HG03066 (cell line): ENCODE measurements around the gene ARHGAP22.

Source experiments
- ATAC-seq: cut with Tn5 transposase; IDR thresholded peaks from one replicate; pipeline ENCODE4 v1.9.1; 2021; ENCODE audit warnings: low read depth; ENCODE audit not compliant: unreplicated experiment

ARHGAP22 gene

DNA sequence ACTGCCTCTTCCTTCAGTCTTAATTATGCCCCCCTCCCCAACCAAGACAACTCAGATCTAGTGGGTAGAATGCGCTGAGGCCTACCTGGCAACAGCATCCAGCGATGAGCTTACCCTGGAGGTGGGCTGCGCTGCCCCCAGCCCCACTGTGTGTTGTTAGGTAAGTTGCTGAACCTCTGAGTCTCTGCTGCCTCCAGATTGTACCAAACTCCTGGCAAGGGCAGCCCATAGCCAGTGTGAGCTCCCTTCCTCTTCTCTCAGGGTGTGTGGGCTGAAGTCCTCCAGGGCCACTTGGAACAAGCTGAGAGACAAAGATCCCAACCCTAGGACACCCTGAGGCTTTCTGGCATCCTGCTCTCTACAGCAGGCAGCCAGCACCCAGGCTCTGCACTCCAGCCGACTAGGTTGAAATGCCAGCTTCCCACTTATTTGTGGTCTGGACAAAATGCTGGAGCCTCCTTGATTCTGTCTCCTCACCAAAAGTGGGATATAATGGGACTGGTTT, 135.3 kb downstream of the ARHGAP22 start:
- ATAC-seq, result no peak

GRCh38 chr10:48468866-48469511, 135.9 kb downstream of the ARHGAP22 start:
- no peak for ATAC-seq

GRCh38 chr10:48468130-48468790, 136.6 kb downstream of the ARHGAP22 start:
- ATAC-seq, result no peak

DNA sequence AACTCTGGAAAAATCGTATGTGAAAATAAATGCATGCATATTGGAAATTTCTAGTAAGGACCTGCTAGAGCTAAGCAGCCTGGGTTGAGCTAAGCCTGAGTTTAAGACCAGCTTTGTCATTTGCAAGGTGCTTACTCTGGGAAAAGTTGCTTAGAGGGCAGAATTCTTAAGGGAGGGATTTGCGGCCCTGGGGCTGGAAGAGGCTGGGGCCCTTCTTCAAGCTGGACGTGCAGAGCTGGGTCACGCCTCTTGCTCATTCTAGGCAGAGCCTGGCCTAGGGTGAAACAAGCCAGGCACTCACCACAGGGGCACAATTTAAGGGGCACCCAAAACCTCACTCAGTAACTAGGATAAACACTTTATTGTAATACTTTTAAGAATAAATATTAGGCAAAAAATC, 137.2 kb downstream of the ARHGAP22 start:
- ATAC-seq, result no peak

GRCh38 chr10:48466611-48467240, 138.1 kb downstream of the ARHGAP22 start:
- ATAC-seq, result no peak

GRCh38 chr10:48465860-48466521, 138.9 kb downstream of the ARHGAP22 start:
- ATAC-seq, result no peak

DNA sequence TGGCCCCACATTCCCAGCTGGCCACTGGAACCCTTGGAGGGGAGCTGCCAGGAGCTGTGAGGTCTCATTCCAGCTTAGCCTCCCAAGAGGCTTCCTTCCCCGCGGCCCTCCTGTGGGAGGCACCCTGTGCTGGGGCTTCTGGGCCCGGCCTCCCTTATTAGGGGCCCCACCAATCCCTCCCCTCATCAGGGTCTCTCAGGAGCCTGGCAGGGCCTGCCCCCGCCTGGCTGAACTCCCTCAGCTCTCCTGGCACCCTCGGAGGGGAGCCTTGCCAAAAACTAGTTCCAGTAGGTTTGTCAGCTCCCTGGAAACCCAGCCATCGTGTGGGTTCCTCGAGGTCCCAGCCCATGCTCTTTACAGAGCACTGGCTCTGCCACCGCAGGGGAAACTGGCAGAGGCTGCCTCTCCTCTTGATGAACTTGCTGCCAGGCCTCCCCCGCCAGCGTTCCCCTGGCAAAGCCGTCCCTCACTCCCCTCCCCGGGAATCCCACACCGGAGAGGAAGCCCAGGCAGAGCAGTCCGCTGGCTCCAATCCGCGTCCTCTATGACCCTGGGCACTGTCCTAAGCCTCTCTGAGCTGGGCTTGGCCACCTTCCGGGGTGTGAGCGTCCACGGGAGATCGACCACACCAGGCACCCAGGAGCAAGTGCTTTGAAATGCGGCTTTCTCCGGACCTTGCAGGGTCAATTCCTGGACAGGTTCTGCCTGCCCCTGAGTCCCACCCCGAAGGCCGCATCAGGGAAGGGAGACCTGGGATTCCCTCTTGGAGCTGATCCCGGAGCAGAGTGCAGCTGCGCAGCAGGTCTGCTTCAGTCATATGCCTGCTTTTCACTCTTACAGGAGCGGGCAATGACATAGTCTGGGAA, 139.8 kb downstream of the ARHGAP22 start:
- ATAC-seq, result no peak

- no peak for ATAC-seq
These were observed 140.6 kb downstream of the ARHGAP22 start for GRCh38 chr10:48464121-48464870.

- no peak for ATAC-seq
These were observed 141.4 kb downstream of the ARHGAP22 start for GRCh38 chr10:48463318-48464003.

DNA sequence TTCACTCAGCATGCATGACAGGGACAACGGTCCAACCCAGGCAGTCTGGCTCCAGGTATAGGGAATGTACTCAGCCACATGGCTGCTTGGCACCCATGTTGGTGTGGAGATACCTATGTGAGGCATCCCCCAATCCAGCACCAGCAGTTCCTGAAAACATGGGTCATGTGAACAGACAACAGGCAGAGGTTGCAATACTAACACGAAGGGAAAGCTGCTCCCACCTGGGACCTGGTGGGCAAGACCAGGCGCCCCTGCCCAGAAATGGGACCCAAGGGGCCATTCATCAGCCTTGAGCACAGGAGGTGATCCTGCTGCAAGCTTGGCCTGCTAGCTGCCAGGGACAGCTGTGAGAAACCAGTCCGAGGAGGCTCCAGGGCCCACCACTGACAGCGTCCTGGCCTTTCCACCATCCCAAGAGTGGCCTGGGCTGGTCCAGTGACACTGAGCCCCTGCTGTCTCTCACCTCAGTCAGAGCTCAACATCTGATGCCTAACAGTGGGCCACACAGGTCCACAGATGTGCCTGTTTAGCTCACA, 142.3 kb downstream of the ARHGAP22 start:
- ATAC-seq, result no peak

DNA sequence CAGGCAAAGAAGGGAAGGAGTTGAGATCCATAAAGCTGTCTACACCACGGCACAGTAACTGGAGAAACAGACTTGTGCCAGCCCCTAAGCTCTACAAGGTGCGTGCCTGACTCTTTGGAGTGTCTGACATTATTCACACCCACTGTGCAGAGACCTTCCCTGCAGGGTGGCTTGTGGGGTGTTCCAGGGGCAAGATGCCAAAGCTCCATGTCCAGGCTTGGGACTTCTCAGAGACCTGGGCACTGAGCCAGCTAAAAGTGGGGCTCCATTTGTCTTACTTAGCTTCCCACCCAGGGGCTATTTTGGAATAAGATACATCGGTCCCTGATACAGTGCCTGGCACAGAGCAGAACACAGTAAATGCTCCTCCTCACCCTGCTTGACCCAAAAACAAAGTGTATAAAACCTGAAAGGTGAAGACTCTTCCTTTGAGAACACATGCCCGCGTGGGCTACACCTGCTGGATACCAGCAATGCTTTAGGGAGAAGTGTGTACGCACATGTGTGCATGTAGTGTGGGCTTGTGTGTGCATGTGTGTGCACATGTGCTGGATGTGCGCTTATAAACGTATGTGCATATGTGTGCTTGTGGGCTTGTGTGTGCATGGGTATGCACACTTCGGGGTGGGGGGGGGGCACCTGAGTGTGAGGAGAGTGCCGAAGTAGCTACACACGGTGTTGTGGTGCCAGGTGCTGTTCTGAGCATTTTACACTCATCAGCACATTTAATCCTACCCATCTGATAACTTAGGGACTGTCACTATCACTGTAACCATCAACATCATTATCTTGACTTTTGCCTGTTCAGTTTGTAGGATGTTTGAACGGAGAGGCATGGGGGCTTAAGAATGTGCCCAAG, 143.0 kb downstream of the ARHGAP22 start:
- no peak for ATAC-seq

DNA sequence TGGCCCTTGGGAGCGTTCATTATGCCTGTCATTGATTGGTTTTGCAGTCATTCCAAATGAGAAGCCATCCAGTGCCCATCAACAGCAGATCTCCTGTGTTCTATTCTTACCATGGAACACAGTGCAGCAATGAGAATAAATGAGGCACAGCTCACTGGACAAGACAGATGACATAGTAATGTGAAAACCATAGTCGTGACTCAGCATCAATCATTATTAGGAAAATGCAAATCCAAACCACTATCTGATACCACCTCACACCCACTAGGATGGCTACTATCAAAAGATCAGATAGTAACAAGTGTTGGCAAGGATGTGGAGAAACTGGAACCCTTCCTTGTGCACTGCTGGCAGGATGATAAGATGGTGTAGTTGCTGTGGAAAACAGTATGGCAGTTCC, 144.7 kb downstream of the ARHGAP22 start:
- no peak for ATAC-seq

DNA sequence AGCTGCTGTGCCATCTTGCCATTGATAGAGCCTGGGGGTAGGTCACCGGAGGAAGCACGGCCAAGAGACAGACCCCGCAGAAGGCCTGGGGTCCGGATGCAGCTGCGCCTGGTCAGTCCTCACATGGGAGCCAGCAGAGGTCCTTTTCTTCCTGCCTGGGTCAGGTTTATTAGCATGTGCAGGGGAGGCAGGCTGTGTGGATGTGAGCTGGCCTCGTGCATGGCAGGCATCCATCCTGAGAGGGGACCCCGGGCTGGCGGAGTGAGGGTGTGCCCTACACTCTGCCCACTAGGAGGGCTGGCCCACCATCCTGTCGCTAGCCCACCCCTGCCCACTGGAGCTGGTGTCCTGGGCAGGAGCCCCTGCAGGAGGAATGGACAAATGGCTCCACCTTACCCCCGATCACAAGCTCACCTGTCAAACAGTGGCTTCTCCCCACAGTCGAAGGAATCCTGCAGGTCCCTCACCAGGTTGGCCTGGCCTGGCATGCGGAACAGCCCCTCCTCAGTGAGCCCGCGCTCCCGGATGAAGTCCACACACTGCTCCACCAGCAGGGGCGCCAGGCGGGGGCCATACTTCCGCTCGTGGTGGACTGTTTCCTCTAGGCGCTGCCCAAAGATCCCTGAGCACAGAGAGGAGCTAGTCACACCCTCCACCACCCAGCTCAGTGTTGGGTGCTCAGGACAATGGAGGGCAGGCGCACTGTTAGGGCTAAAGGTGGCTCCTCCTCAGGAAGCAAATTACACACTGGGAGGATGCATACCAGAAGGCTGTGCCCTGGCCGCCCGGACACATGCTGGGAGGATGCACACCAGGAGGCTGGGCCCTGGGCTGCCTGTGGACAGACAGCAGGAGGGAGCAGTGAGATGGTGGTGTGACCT, 145.4 kb downstream of the ARHGAP22 start:
- no peak for ATAC-seq

DNA sequence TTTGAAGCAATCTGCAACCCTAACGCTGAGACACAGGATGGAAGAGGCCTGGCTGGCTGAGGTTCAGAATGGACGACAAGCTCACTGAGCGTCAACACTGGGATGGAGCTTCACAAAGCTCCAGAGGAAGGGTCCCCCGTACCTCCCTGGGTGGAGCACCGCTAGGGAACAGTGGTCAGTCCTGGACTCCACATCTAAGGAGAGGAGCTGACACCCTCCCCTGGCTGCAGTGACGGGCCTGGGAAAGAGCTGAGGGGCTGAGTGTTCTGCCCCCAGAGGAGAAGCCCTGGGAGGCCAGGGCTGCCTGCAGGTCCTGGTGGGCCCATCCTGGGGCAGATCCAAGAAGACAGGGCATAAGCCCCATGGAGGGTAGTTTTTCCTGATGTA, 146.2 kb downstream of the ARHGAP22 start:
- no peak for ATAC-seq

DNA sequence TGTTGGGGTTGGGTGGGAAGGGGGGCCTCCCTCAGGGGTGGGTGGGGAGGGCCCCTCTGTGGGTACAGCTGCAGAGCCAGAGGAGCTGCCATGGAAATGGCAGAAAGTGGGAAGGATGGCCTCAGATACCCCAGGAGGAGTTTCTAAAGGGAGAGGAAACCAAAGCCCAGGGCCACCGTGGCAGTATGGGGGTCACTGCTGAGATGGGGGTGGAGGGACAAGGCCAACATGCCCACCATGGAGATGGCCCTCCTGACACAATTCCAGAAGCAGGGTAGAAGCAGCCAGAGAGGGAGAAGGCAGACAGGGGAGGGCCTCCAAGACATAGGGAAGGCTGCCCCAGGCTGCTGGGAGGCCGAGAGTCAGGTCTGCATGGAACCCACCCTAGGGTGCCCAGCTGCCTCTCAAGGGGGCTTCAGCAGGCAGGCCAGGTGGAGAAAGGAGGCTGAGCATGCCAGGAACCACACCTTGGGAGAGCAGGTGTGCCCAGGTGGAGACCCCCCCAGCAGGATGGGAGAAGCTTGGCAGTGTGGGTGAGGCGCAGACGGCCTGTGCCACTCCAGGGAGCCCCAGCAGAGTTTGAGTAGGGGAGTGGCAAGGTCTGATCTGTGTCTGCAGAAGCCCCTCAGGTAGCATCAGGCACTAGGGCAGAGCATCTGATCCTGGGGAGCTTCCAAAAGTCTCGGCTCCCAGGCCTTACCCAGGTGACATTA, 146.8 kb downstream of the ARHGAP22 start:
- no peak for ATAC-seq
